Stomach (tissue), 9 donors: ENCODE results near the gene WASF3. TPM values are rescaled to one million over a fixed set of nuclear protein-coding genes. Genes with fewer than 3 reads are reported as not detected.
"Not testable (repeated sequence)": the region's sequence is repeated elsewhere in the genome, so short reads cannot be mapped to it uniquely, and the experiment has no call there.

Experiments
- DNase-seq, 2 donors: peaks; one replicate each; pipeline versions ENCODE4 v3.0.0 to v3.0.0-alpha.2; 2013 to 2019
- H3K27ac ChIP-seq, 5 donors: fragments of 200-600 bp in 4 of 5; sonication (generic) in 4 of 5; one replicate each; pipeline ENCODE4 v1.5.1; 2013 to 2019; ENCODE audit warnings: mild to moderate bottlenecking in 1 of 5, moderate library complexity in 1 of 5
- H3K27me3 ChIP-seq, 3 donors: fragments of 200-600 bp; sonication (generic); one replicate each; pipeline ENCODE4 v1.5.1; 2017 to 2019; ENCODE audit warnings: mixed run types in 1 of 3
- H3K36me3 ChIP-seq, 4 donors: fragments of 200-600 bp; sonication (generic); 1 replicate in 3 of 4; 2 replicates in 1 of 4; pipeline ENCODE4 v1.5.1; 2016 to 2019
- H3K4me1 ChIP-seq, 4 donors: fragments of 200-600 bp; sonication (generic); one replicate each; pipeline ENCODE4 v1.5.1; 2016 to 2019
- H3K4me3 ChIP-seq, 4 donors: fragments of 200-600 bp; sonication (generic) in 3 of 4; one replicate each; pipeline ENCODE4 v1.5.1; 2016 to 2019; ENCODE audit warnings: mild to moderate bottlenecking in 1 of 4
- H3K9me3 ChIP-seq, 4 donors: fragments of 200-600 bp; sonication (generic); one replicate each; pipeline ENCODE4 v1.5.1; 2016 to 2019
- EP300 ChIP-seq: sonication (generic); formaldehyde crosslinking; IDR thresholded peaks from one replicate; pipeline ENCODE4 v1.6.1; 2017; ENCODE audit warnings: antibody characterized with exemption
- POLR2A ChIP-seq, 4 donors: fragments of 450-650 bp; IDR thresholded peaks; one replicate each; pipeline ENCODE4 v1.6.1; 2016; ENCODE audit warnings: antibody characterized with exemption in 4 of 4, control low read depth in 2 of 4, mild to moderate bottlenecking in 1 of 4, moderate library complexity in 1 of 4
- POLR2AphosphoS5 ChIP-seq, 3 donors: sonication (generic); formaldehyde crosslinking; IDR thresholded peaks; one replicate each; pipeline ENCODE4 v1.6.1; 2016; ENCODE audit warnings: antibody characterized with exemption in 3 of 3
- WGBS, 5 donors: extraction: QIAGEN DNeasy Blood & Tissue Kit in 3 of 5; methylation state at CpG; one replicate each; pipeline versions ENCODE4 v1.1.5 to v1.1.7; 2013 to 2018; 5-methylcytosine and 5-hydroxymethylcytosine counted together
- intact Hi-C: fragments of 100-400 bp; cut with DNase I; formaldehyde crosslinking; loops from one replicate; pipeline ENCODE4 v1.15.1; 2023; ENCODE audit warnings: low total_unique reads
- polyA plus RNA-seq, 3 donors: library from polyadenylated mRNA; stranded (reverse); fragments of 200-250 nt; gene quantifications; one replicate each; pipeline ENCODE4 v1.2.3, GENCODE V29; 2013
- total RNA-seq, 5 donors: library from RNA; depleted of rRNA; stranded (reverse); fragments of >200 nt; gene quantifications; one replicate each; pipeline versions ENCODE4 v1.1.0 to v1.2.3, GENCODE V29; 2014 to 2016
- TF ChIP-seq, protein P1 (sequence below), 7 experiments: fragments of 450-650 bp in 4 of 7; fragments of 200-600 bp in 3 of 7; sonication (generic) in 3 of 7; IDR thresholded peaks; one replicate each; pipeline ENCODE4 v1.5.1; 2016 to 2019; ENCODE audit warnings: antibody characterized with exemption in 7 of 7, control low read depth in 2 of 7, mild to moderate bottlenecking in 1 of 7
- donor health status: healthy with polysubstance abuse.
- donor health status: Bipolar disorder and iron deficiency.
- donor health status: healthy.

Gene WASF3
- total and polyA plus RNA-seq, 8 donors = 0.87 to 12.8 (median 10.2) TPM

DNA sequence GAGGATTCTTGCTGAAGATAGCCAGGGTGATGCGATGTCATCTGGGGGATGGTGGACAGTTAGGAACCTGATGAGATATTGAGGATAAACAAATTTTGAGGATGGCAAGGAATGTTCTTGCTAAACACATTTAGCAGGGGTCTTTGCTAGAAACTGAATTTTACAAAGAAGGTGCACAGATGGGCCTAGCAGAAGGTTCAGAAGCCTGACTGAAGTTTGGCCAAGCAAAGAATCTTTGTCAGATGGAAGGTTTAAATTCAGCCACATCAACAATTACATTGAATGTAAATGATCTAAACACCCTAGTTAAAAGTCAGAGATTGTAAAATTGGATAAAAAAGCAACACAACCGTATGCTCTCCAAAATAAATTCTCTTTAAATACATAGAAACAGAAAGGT, 68.8 kb downstream of the WASF3 start:
- intact Hi-C loops = no loop called here

DNA sequence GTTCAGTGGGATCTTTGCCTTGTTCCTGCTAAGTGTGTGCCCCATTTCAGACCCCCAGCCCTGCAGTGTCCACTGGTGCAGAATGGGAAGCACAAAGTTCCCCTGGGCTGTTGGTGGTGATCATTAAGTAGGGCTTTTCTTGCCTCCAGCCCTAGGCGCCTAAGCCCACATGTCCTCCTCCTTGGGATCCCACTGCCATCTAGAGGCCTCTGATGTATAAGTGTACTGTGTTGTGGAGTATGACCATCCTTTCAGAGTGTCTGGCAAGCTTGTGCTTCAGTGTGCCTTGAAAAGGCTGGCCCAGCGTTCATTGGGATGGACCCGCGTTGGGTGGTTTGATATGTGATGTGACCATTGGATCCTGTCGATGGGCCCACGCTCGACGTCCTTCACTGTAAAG, 71.2 kb downstream of the WASF3 start:
- no peak overlapping the region for H3K27ac ChIP-seq
- no peaks in the 10 kb centered on the region for H3K4me1 ChIP-seq
- H3K4me3 ChIP-seq = no peak overlapping the region
- intact Hi-C loops = no loop called here
- peak in 1 of 2 donors; percentile 12 for DNase-seq
- TF ChIP-seq POLR2AphosphoS5 (IDR thresholded peaks at IDR 0.05) = no peak
- no peak for TF ChIP-seq EP300
- TF ChIP-seq POLR2A (IDR thresholded peaks at IDR 0.05) = no peak
- TF ChIP-seq, protein P1, sequence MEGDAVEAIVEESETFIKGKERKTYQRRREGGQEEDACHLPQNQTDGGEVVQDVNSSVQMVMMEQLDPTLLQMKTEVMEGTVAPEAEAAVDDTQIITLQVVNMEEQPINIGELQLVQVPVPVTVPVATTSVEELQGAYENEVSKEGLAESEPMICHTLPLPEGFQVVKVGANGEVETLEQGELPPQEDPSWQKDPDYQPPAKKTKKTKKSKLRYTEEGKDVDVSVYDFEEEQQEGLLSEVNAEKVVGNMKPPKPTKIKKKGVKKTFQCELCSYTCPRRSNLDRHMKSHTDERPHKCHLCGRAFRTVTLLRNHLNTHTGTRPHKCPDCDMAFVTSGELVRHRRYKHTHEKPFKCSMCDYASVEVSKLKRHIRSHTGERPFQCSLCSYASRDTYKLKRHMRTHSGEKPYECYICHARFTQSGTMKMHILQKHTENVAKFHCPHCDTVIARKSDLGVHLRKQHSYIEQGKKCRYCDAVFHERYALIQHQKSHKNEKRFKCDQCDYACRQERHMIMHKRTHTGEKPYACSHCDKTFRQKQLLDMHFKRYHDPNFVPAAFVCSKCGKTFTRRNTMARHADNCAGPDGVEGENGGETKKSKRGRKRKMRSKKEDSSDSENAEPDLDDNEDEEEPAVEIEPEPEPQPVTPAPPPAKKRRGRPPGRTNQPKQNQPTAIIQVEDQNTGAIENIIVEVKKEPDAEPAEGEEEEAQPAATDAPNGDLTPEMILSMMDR (IDR thresholded peaks at IDR 0.05) = no peak
- H3K27me3 ChIP-seq = no peaks in the 10 kb centered on the region
- WGBS, 5 donors = 97 to 100% (median 98%) methylated on average over 8 of the region's 8 CpGs
- peaks cover 0 to under 1% (median 0%) of the 10 kb centered on the region in 4 donors for H3K36me3 ChIP-seq
- peaks cover 0 to 19% (median 11%) of the 10 kb centered on the region in 4 donors for H3K9me3 ChIP-seq

More for the DNA sequence above, 68.8 kb downstream of the WASF3 start:
- Histone ChIP-seq H3K36me3 (peaks cover 0 to 8% (median 0%) of the 10 kb centered on the region in 4 donors), H3K9me3 (peaks cover 0 to 29% (median 14%) of the 10 kb centered on the region in 4 donors), H3K27ac (no peak overlapping the region), H3K4me3 (no peak overlapping the region), H3K27me3 (no peaks in the 10 kb centered on the region), H3K4me1 (no peaks in the 10 kb centered on the region)
- DNase-seq = no peak
- WGBS, 5 donors = 95 to 99% (median 97%) methylated on average over 2 of the region's 2 CpGs
- no peak for TF ChIP-seq EP300
- TF ChIP-seq POLR2A (IDR thresholded peaks at IDR 0.05) = no peak
- TF ChIP-seq POLR2AphosphoS5 (IDR thresholded peaks at IDR 0.05) = no peak

DNA sequence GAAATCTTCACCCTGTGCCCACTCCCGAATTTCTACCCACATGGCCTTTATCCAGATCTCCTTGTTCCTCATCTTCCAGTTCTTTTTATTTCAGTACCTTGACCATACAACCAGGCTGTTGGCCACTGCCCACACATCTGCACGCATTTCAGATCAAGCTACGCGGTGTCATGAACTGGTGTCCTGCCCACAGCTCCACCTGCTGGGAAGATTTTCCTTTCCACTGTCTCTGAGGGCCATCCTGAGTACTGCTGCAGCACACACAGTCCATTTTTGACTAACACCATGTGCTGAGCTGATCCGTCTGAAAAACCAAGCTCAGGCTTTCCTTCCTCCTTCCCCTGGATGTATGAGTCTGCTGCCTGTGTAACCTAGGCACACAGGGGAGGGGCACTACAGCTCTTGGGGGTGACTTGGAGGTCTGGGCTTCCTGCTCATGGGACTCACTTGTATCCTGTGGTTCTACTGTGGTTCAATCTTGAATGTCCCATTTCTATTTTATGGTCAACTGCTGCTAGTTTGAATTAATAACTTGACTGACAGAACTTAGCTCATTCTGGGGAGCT, 71.9 kb downstream of the WASF3 start:
- intact Hi-C loops = no loop called here
- TF ChIP-seq, protein P1 (IDR thresholded peaks at IDR 0.05) = no peak
- no peak for TF ChIP-seq POLR2A (IDR thresholded peaks at IDR 0.05)
- TF ChIP-seq POLR2AphosphoS5 (IDR thresholded peaks at IDR 0.05) = no peak
- Histone ChIP-seq H3K4me1 (no peaks in the 10 kb centered on the region), H3K27ac (no peak overlapping the region), H3K27me3 (no peaks in the 10 kb centered on the region), H3K9me3 (peaks cover 0 to 13% (median 8%) of the 10 kb centered on the region in 4 donors), H3K4me3 (no peak overlapping the region), H3K36me3 (no peaks in the 10 kb centered on the region)
- 86 to 90% (median 87%) methylated on average over 5 of the region's 5 CpGs for WGBS, 5 donors
- no peak for DNase-seq

DNA sequence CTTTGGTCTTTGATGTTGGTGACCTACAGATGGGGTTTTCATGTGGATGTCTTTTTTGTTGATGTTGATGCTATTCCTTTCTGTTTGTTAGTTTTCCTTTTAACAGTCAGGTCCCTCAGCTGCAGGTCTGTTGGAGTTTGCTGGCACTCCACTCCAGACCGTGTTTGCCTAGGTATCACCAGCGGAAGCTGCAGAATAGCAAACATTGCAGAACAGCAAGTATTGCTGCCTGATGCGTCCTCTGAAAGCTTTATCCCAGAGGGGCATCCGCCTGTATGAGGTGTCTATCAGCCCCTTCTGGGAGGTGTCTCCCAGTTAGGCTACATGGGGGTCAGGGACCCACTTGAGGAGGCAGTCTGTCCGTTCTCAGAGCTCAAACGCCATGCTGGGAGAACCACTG, 78.2 kb downstream of the WASF3 start:
- DNase-seq, intact Hi-C loops, H3K27me3 ChIP-seq, H3K4me3 ChIP-seq, H3K9me3 ChIP-seq, H3K4me1 ChIP-seq, H3K36me3 ChIP-seq, H3K27ac ChIP-seq: not testable (repeated sequence)
- WGBS, 5 donors = 90 to 95% (median 93%) methylated on average over 6 of the region's 6 CpGs

DNA sequence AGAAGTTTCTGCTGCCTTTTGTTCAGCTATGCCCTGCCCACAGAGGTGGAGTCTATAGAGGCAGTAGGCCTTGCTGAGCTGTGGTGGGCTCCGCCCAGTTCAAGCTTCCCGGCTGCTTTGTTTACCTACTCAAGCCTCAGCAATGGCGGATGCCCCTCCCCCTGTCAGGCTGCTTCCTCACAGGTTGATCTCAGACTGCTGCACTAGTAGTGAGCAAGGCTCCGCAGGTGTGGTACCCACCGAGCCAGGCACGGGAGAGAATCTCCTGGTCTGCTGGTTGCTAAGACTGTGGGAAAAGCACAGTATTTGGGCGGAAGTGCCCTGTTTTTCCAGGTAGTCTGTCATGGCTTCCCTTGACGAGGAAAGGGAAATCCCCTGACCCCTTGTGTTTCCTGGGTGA, 78.6 kb downstream of the WASF3 start:
- intact Hi-C loops, H3K27ac ChIP-seq, H3K9me3 ChIP-seq, DNase-seq, H3K27me3 ChIP-seq, H3K4me3 ChIP-seq, H3K4me1 ChIP-seq, H3K36me3 ChIP-seq: not testable (repeated sequence)
- 75 to 94% (median 82%) methylated on average over 2 to 8 of the region's 8 CpGs for whole genome bisulfite sequencing, 5 donors

DNA sequence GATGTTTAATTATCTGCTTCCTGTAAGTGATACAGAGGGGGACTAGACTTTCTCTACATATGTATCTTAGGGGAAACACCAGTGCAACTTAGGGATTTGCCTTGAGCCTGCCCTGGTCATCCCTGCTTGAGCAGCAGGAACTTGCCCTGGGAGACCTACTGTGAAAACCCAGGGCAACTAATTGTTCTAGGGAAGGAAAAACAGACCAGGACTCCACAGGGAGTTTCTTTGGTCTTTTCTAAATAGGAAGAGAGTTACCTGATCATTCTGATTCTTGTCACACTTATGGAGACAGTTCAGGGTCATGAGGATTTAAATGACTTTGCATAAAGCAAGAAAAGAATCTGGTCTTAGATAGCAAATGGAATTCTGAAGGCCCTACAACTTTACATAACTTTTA, 89.1 kb downstream of the WASF3 start:
- no peak overlapping the region for H3K4me3 ChIP-seq
- no peak overlapping the region for H3K27ac ChIP-seq
- no peak for TF ChIP-seq POLR2AphosphoS5 (IDR thresholded peaks at IDR 0.05)
- TF ChIP-seq EP300 = no peak
- TF ChIP-seq, protein P1 (IDR thresholded peaks at IDR 0.05) = no peak
- no peak for TF ChIP-seq POLR2A (IDR thresholded peaks at IDR 0.05)
- intact Hi-C loops = no loop called here
- H3K4me1 ChIP-seq = no peaks in the 10 kb centered on the region
- H3K27me3 ChIP-seq = no peaks in the 10 kb centered on the region
- peaks cover 0 to 7% (median 0%) of the 10 kb centered on the region in 4 donors for H3K36me3 ChIP-seq
- no peak for DNase-seq
- peaks cover 0 to 10% (median 4%) of the 10 kb centered on the region in 4 donors for H3K9me3 ChIP-seq
